K562 (cell line): ENCODE results near the gene WDR35. TPM values are rescaled to one million over a fixed set of nuclear protein-coding genes. Genes with fewer than 3 reads are reported as not detected.
A peak's percentile ranks its signal among the peaks of the same experiment; 100 is the strongest.

Source experiments
- ATAC-seq: fragments of 200-7000 bp; cut with Tn5 transposase; 3 replicates; pipeline ENCODE4 v1.9.1; 2020; ENCODE audit warnings: moderate library complexity
- BruUV-seq: library from RNA; stranded (reverse); fragments of 400-500 nt; replicated peaks from 2 replicates; lab custom pipeline; 2021; lab: Mats Ljungman, UMichigan
- CTCF ChIA-PET: fragments of 300-600 bp; formaldehyde crosslinking; extraction: SDS; loops from one replicate; lab custom pipeline; 2021; ENCODE audit warnings: low intra/inter-chr PET ratio; lab: Yijun Ruan, JAX
- POLR2A ChIA-PET: fragments of 300-600, 350-650 bp; sonication (Branson Sonifier 250); formaldehyde crosslinking; extraction: SDS; loops from one replicate; lab custom pipeline; 2021; ENCODE audit warnings: antibody characterized with exemption, inconsistent platforms; lab: Yijun Ruan, JAX
- DNase-seq, 4 experiments: peaks; one replicate each; pipeline versions ENCODE4 v3.0.0 to v3.0.0-alpha.2; 2011 to 2018; ENCODE audit warnings: low spot score in 3 of 4, mixed read lengths in 3 of 4; ENCODE audit errors: extremely low read depth in 1 of 4
- FAIRE-seq: peaks from 2 replicates; lab custom pipeline; 2011; peaks lifted over from hg19 to GRCh38; lab: Jason Lieb, UNC
- H2AFZ ChIP-seq: 2 replicates; pipeline ENCODE4 v1.6.0; 2011; ENCODE audit warnings: low read depth, low read length, control low read depth, inconsistent platforms
- H3K27ac ChIP-seq: fragments of 200-600 bp; 3 replicates; pipeline ENCODE4 v1.8.0; 2011; ENCODE audit warnings: low read depth, mild to moderate bottlenecking, control low read depth, inconsistent platforms, low read length, moderate library complexity, mixed read lengths; ENCODE audit errors: extremely low read depth
- H3K27me3 ChIP-seq, 2 experiments: fragments of 300-600 bp in 1 of 2; 2 replicates in 1 of 2; 3 replicates in 1 of 2; pipeline versions ENCODE4 v1.6.0 to v1.8.0; 2011; ENCODE audit warnings: inconsistent platforms in 2 of 2, low read length in 2 of 2, mild to moderate bottlenecking in 1 of 2, mixed read lengths in 1 of 2, moderate library complexity in 1 of 2; ENCODE audit not compliant: control insufficient read depth in 2 of 2, insufficient read depth in 2 of 2
- H3K36me3 ChIP-seq: fragments of 300-600 bp; 3 replicates; pipeline ENCODE4 v1.8.0; 2011; ENCODE audit warnings: mild to moderate bottlenecking, low read length, inconsistent platforms; ENCODE audit not compliant: control insufficient read depth, insufficient read depth
- H3K4me1 ChIP-seq, 2 experiments: fragments of 200-600 bp in 1 of 2; replicated peaks in 1 of 2; 2 replicates in 1 of 2; 3 replicates in 1 of 2; pipeline versions ENCODE4 v1.5.1 to v1.8.0; 2011; ENCODE audit warnings: inconsistent platforms in 2 of 2, low read length in 2 of 2, mild to moderate bottlenecking in 1 of 2, mixed read lengths in 1 of 2, moderate library complexity in 1 of 2; ENCODE audit not compliant: control insufficient read depth in 2 of 2, insufficient read depth in 2 of 2
- H3K4me2 ChIP-seq: 2 replicates; pipeline ENCODE4 v1.6.1; 2011; ENCODE audit warnings: low read length, control low read depth, inconsistent platforms, mixed read lengths; ENCODE audit not compliant: insufficient read depth
- H3K4me3 ChIP-seq: fragments of 200-600 bp; sonication (generic), shearing (Covaris generic); 2 replicates; pipeline ENCODE4 v1.5.1; 2016; ENCODE audit warnings: control low read depth, inconsistent platforms
- H3K79me2 ChIP-seq: fragments of 200-600 bp; 3 replicates; pipeline ENCODE4 v1.8.0; 2011; ENCODE audit warnings: low read length, inconsistent platforms; ENCODE audit not compliant: control insufficient read depth, insufficient read depth
- H3K9ac ChIP-seq, 2 experiments: 2 replicates each; pipeline versions ENCODE4 v1.6.0 to v1.6.1; 2011; ENCODE audit warnings: low read depth in 2 of 2, low read length in 2 of 2, control low read depth in 1 of 2, inconsistent platforms in 1 of 2, mild to moderate bottlenecking in 1 of 2, mixed read lengths in 1 of 2; ENCODE audit not compliant: insufficient read depth in 1 of 2
- H3K9me1 ChIP-seq: one replicate; pipeline ENCODE4 v1.6.0; 2011; ENCODE audit warnings: inconsistent platforms, mild to moderate bottlenecking, low read length, moderate library complexity; ENCODE audit not compliant: control insufficient read depth, insufficient read depth
- H3K9me3 ChIP-seq: replicated peaks from 2 replicates; pipeline ENCODE4 v1.5.1; 2011; ENCODE audit warnings: low read depth, low read length, inconsistent platforms; ENCODE audit not compliant: control insufficient read depth, insufficient read depth
- H4K20me1 ChIP-seq: replicated peaks from 2 replicates; pipeline ENCODE4 v1.6.1; 2011; ENCODE audit warnings: low read length, inconsistent platforms, mixed read lengths; ENCODE audit not compliant: control insufficient read depth, insufficient read depth
- CEBPG ChIP-seq, 3 experiments: fragments of 200-800 bp in 1 of 3; sonication (Bioruptor generic) in 1 of 3; sonication (generic) in 1 of 3; formaldehyde crosslinking in 1 of 3; IDR thresholded peaks in 2 of 3; conservative IDR thresholded peaks in 1 of 3; 2 replicates each; pipeline versions ENCODE4 v1.6.1 to v1.8.0; 2016 to 2022; ENCODE audit warnings: missing compliant biosample characterization in 2 of 3, missing genetic modification characterization in 2 of 3, mild to moderate bottlenecking in 1 of 3, missing genetic modification reagents in 1 of 3
- CHCHD3 ChIP-seq: fragments of 250-450 bp; sonication (Bioruptor Pico); IDR thresholded peaks from 2 replicates; pipeline ENCODE4 v2.1.2; 2022; ENCODE audit warnings: mild to moderate bottlenecking
- CHD2 ChIP-seq: IDR thresholded peaks from 2 replicates; pipeline ENCODE4 v1.6.1; 2011; ENCODE audit warnings: low read depth, low read length
- MAZ ChIP-seq, 2 experiments: fragments of 450-650 bp in 1 of 2; sonication (generic) in 1 of 2; formaldehyde crosslinking; IDR thresholded peaks in 1 of 2; conservative IDR thresholded peaks in 1 of 2; 2 replicates each; pipeline versions ENCODE4 v1.4.0 to v1.5.0; 2020; ENCODE audit warnings: mild to moderate bottlenecking in 1 of 2, missing genetic modification reagents in 1 of 2
- WGBS: fragments of 100-300 bp; shearing (Covaris generic); methylation state at CpG from one replicate; pipeline ENCODE4 v1.1.6; 2016; ENCODE audit warnings: low coverage, mixed read lengths; ENCODE audit not compliant: insufficient coverage; ENCODE audit errors: missing lambda C conversion rate; 5-methylcytosine and 5-hydroxymethylcytosine counted together
- in situ Hi-C: fragments of 300-500 bp; cut with MboI; formaldehyde crosslinking; loops from 4 replicates; pipeline ENCODE4 v1.15.0; 2018; ENCODE audit warnings: inconsistent platforms, mixed read lengths
- intact Hi-C: fragments of 100-400 bp; cut with micrococcal nuclease; formaldehyde crosslinking; loops from 2 replicates; pipeline ENCODE4 v1.14.2; 2022
- polyA plus RNA-seq, 8 experiments: library from polyadenylated mRNA; depleted of rRNA in 4 of 8; stranded (reverse) in 5 of 8; unstranded in 3 of 8; fragments of >200 nt; fragmentation: Nextera tagmentation in 2 of 8; fragmentation: Illumina TruSeq in 1 of 8; extraction: Ambion mirVana in 2 of 8; extraction: Trizol in 1 of 8; gene quantifications; 2 replicates each; pipeline versions ENCODE4 v1.2.1 to v1.2.3, GENCODE V29; 2011 to 2014; ENCODE audit warnings: inconsistent platforms in 1 of 8, missing spikeins in 1 of 8
- total RNA-seq, 7 experiments: library from RNA; depleted of rRNA in 6 of 7; stranded (reverse); fragments of >200 nt in 6 of 7; fragmentation: Illumina TruSeq in 2 of 7; extraction: Trizol in 2 of 7; gene quantifications; 2 replicates each; pipeline versions ENCODE4 v1.2.1 to v1.2.3, GENCODE V29; 2011 to 2021; ENCODE audit warnings: low replicate concordance in 1 of 7

WDR35 gene
- total and polyA plus RNA-seq, 9 of the 15 experiments (the other 6 are each of a cell fraction or from before 2014, with no cell fraction given), result 3.3 to 13.1 (median 8.0) TPM

GRCh38 chr2:19898592-19899329 is 91.1 kb downstream of the WDR35 start:
- FAIRE-seq (peak; percentile 54), DNase-seq (peak; percentile 7 to 36 (median 14)), ATAC-seq (peak; percentile 58)
- Histone ChIP-seq H3K27ac (peak overlapping the region; percentile 49), H3K79me2 (peaks cover 83% of the 10 kb centered on the region), H3K4me2 (peak overlapping the region; percentile 70), H3K9me1 (no peaks in the 10 kb centered on the region), H3K9ac (peak overlapping the region; percentile 46 to 88), H2AFZ (no peak overlapping the region), H3K36me3 (peaks cover 3% of the 10 kb centered on the region; the same call in 1 of the 3 replicates), H3K4me1 (peaks cover 15 to 22% of the 10 kb centered on the region in 2 experiments; a peak in 4 of 5 replicates), H3K9me3 (no peaks in the 10 kb centered on the region), H3K4me3 (peak overlapping the region; percentile 33)
- ChIA-PET POLR2A (interaction anchor here (0.7 to 1.9 kb wide), 3 partner anchors 10 to 1422 kb away, joined by 3 to 9 read pairs (median 3); no protein-coding TSS in a partner anchor), CTCF (no interaction called here)
- 4% methylated on average over 7 of the region's 7 CpGs for WGBS
- TSS peak; percentile 4 for BruUV-seq
- intact Hi-C loops (no loop called here), in situ Hi-C loops (no loop called here)
- no peak for TF ChIP-seq CHD2
- TF ChIP-seq CHCHD3 (CRISPR knock-in tag), result no peak
- 0 out of 4 replicates have a peak, but pooled peaks of 1 of the 2 experiments have one; percentile 33 for TF ChIP-seq MAZ (CRISPR knock-in tag; conservative IDR thresholded peaks at IDR 0.05 in 1 of 2, IDR thresholded peaks at IDR 0.05 in 1 of 2)
- 0 out of 2 replicates have a peak, but pooled peaks have one; percentile 11 for TF ChIP-seq CEBPG (CRISPR knock-in tag; IDR thresholded peaks at IDR 0.05)
- TF ChIP-seq CEBPG (tag; conservative IDR thresholded peaks at IDR 0.05 in 1 of 2, IDR thresholded peaks at IDR 0.05 in 1 of 2), result no peak
- TF ChIP-seq, all 486 proteins: peak for 2
- no peaks in the 10 kb centered on the region for H3K27me3 ChIP-seq
- H4K20me1 ChIP-seq, result peaks cover 7% of the 10 kb centered on the region; the same call in 1 of the 2 replicates
